K562 (cell line): Measurements from ENCODE around the gene FCAMR. TPM values are rescaled to one million over a fixed set of nuclear protein-coding genes. Genes with fewer than 3 reads are reported as not detected.
A peak's percentile ranks its signal among the peaks of the same experiment; 100 is the strongest.

Experiments used
- CTBP1 ChIP-seq: fragments of 450-650 bp; IDR thresholded peaks from 2 replicates; pipeline ENCODE4 v1.6.1; 2016; ENCODE audit warnings: borderline replicate concordance
- ESRRA ChIP-seq: fragments of 450-650 bp; IDR thresholded peaks from 2 replicates; pipeline ENCODE4 v1.6.1; 2014; ENCODE audit warnings: low read depth, mild to moderate bottlenecking, moderate library complexity, borderline replicate concordance
- GTF2F1 ChIP-seq: IDR thresholded peaks from 2 replicates; pipeline ENCODE4 v1.6.1; 2011; ENCODE audit warnings: low read depth, low read length, improper control_type of control experiment
- L3MBTL2 ChIP-seq: fragments of 450-650 bp; IDR thresholded peaks from 2 replicates; pipeline ENCODE4 v1.6.1; 2016; ENCODE audit warnings: mild to moderate bottlenecking, moderate library complexity
- MAZ ChIP-seq, 2 experiments: fragments of 450-650 bp in 1 of 2; sonication (generic) in 1 of 2; formaldehyde crosslinking; IDR thresholded peaks in 1 of 2; conservative IDR thresholded peaks in 1 of 2; 2 replicates each; pipeline versions ENCODE4 v1.4.0 to v1.5.0; 2020; ENCODE audit warnings: mild to moderate bottlenecking in 1 of 2, missing genetic modification reagents in 1 of 2
- MTA3 ChIP-seq: fragments of 450-650 bp; formaldehyde crosslinking; IDR thresholded peaks from 2 replicates; pipeline ENCODE4 v1.6.1; 2017; ENCODE audit warnings: mild to moderate bottlenecking, borderline replicate concordance
- MYC ChIP-seq, 2 experiments: fragments of 250-450 bp in 1 of 2; sonication (Bioruptor Pico) in 1 of 2; IDR thresholded peaks; 2 replicates each; pipeline versions ENCODE4 v1.5.1 to v1.6.1; 2012 to 2021; ENCODE audit warnings: low read depth in 2 of 2, borderline replicate concordance in 1 of 2, improper control_type of control experiment in 1 of 2, low read length in 1 of 2, mild to moderate bottlenecking in 1 of 2, moderate library complexity in 1 of 2
- PHTF2 ChIP-seq: fragments of 250-450 bp; sonication (Bioruptor Pico); IDR thresholded peaks from 2 replicates; pipeline ENCODE4 v1.5.0; 2021; ENCODE audit warnings: mild to moderate bottlenecking
- RAD51 ChIP-seq: fragments of 450-650 bp; IDR thresholded peaks from 2 replicates; pipeline ENCODE4 v1.7.1; 2016; ENCODE audit warnings: low read depth, mild to moderate bottlenecking, borderline replicate concordance
- SPI1 ChIP-seq: IDR thresholded peaks from 2 replicates; pipeline ENCODE4 v1.6.1; 2011; ENCODE audit warnings: low read depth, low read length, control low read depth, borderline replicate concordance
- SRF ChIP-seq, 2 experiments: fragments of 250-450, 450-650 bp in 1 of 2; sonication (Bioruptor Pico) in 1 of 2; sonication (generic) in 1 of 2; formaldehyde crosslinking; IDR thresholded peaks; 2 replicates each; pipeline versions ENCODE4 v1.5.0 to v1.5.1; 2020 to 2022; ENCODE audit warnings: mild to moderate bottlenecking in 1 of 2, missing genetic modification reagents in 1 of 2
- TEAD1 ChIP-seq, 2 experiments: fragments of 450-650 bp in 1 of 2; sonication (generic) in 1 of 2; formaldehyde crosslinking; IDR thresholded peaks; 2 replicates each; pipeline versions ENCODE4 v1.4.0 to v1.8.0; 2020 to 2022; ENCODE audit warnings: mild to moderate bottlenecking in 2 of 2, missing genetic modification reagents in 1 of 2
- YY1 ChIP-seq, 3 experiments: IDR thresholded peaks; 2 replicates each; pipeline ENCODE4 v1.6.1; 2011; ENCODE audit warnings: low read length in 2 of 3, mild to moderate bottlenecking in 2 of 3, moderate library complexity in 2 of 3, borderline replicate concordance in 1 of 3, control low read depth in 1 of 3, low read depth in 1 of 3; ENCODE audit not compliant: insufficient read depth in 3 of 3, insufficient replicate concordance in 2 of 3, control insufficient read depth in 1 of 3, insufficient read length in 1 of 3; ENCODE audit errors: extremely low read depth in 1 of 3
- ZBED1 ChIP-seq: IDR thresholded peaks from 2 replicates; pipeline ENCODE4 v1.6.1; 2014
- ZNF175 ChIP-seq: fragments of 200-800 bp; sonication (Bioruptor generic); IDR thresholded peaks from 2 replicates; pipeline ENCODE4 v1.6.1; 2016; ENCODE audit warnings: low read depth, mild to moderate bottlenecking, missing genetic modification characterization, missing compliant biosample characterization
- ZNF445 ChIP-seq: fragments of 250-450 bp; sonication (Bioruptor Pico); IDR thresholded peaks from 2 replicates; pipeline ENCODE4 v1.4.0; 2020; ENCODE audit warnings: low read depth, mild to moderate bottlenecking, moderate library complexity
- polyA plus RNA-seq, 8 experiments: library from polyadenylated mRNA; depleted of rRNA in 4 of 8; stranded (reverse) in 5 of 8; unstranded in 3 of 8; fragments of >200 nt; fragmentation: Nextera tagmentation in 2 of 8; fragmentation: Illumina TruSeq in 1 of 8; extraction: Ambion mirVana in 2 of 8; extraction: Trizol in 1 of 8; gene quantifications; 2 replicates each; pipeline versions ENCODE4 v1.2.1 to v1.2.3, GENCODE V29; 2011 to 2014; ENCODE audit warnings: inconsistent platforms in 1 of 8, missing spikeins in 1 of 8
- total RNA-seq, 7 experiments: library from RNA; depleted of rRNA in 6 of 7; stranded (reverse); fragments of >200 nt in 6 of 7; fragmentation: Illumina TruSeq in 2 of 7; extraction: Trizol in 2 of 7; gene quantifications; 2 replicates each; pipeline versions ENCODE4 v1.2.1 to v1.2.3, GENCODE V29; 2011 to 2021; ENCODE audit warnings: low replicate concordance in 1 of 7
- TF ChIP-seq, protein P1 (sequence below): fragments of 450-650 bp; IDR thresholded peaks from 2 replicates; pipeline ENCODE4 v1.6.1; 2017; ENCODE audit warnings: antibody characterized with exemption, mild to moderate bottlenecking
- TF ChIP-seq, protein P2 (sequence below), 2 experiments: fragments of 450-650 bp; IDR thresholded peaks; 2 replicates each; pipeline ENCODE4 v1.6.1; 2016
- TF ChIP-seq, protein P3 (sequence below): sonication (generic); IDR thresholded peaks from 2 replicates; pipeline ENCODE4 v1.6.1; 2016

FCAMR gene
- total and polyA plus RNA-seq, 9 of the 15 experiments (the other 6 are each of a cell fraction or from before 2014, with no cell fraction given) = not detected

DNA sequence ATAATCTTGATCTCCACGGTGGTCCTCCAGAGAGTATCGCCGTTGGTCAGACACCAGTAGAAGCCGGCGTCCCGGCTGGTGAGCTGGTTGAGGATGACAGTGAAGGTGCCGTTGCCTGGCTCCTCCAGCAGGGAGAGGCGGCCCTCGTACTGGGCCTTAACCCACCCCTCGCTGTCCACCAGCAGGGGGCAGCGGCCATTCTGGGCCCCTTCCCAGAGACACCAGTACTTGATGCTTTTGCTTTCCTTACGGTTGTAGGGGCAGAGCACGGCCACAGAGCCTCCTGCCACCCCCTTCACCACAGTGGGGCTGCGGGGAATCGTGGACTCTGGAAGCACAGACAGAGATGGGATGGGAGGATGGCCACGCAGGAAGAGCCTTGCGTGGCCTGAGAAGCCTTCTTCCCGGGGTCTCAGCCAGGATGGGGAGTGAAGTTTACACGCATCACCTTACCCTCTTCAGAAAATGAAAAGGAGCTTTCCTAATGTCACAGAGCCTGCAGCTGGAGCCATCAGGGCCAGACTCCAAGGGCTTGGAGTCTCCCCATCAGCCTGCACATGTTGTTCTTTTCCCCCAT is 34.7 kb downstream of the FCAMR start (continued):
- TF ChIP-seq ZBED1 (no peak), ESRRA (0 out of 2 replicates have a peak, but pooled peaks have one; percentile 47), GTF2F1 (0 out of 2 replicates have a peak, but pooled peaks have one; percentile 53), SRF (CRISPR knock-in tag; IDR thresholded peaks at IDR 0.05) (0 out of 4 replicates have a peak, but pooled peaks of 1 of the 2 experiments have one; percentile 21), RAD51 (no peak), SPI1 (no peak), YY1 (IDR thresholded peaks at IDR 0.05; ENCODE audit: borderline replicate concordance in 1 of 3, control insufficient read depth in 1 of 3, extremely low read depth in 1 of 3, insufficient read depth in 3 of 3, insufficient read length in 1 of 3, insufficient replicate concordance in 2 of 3, low read depth in 1 of 3, low read length in 2 of 3) (peak in 2 of 3 experiments; percentile 56 to 60), TEAD1 (CRISPR knock-in tag; IDR thresholded peaks at IDR 0.05) (0 out of 4 replicates have a peak, but pooled peaks of 1 of the 2 experiments have one; percentile 34), ZNF445 (no peak), MYC (IDR thresholded peaks at IDR 0.05; ENCODE audit: low read depth, low read length) (no peak; the same call in 1 of the 2 replicates), MYC (CRISPR knock-in tag; IDR thresholded peaks at IDR 0.05; ENCODE audit: borderline replicate concordance, low read depth) (no peak), MAZ (CRISPR knock-in tag; conservative IDR thresholded peaks at IDR 0.05 in 1 of 2, IDR thresholded peaks at IDR 0.05 in 1 of 2) (peak; percentile 65 to 85; a peak in 3 of 4 replicates), PHTF2 (CRISPR knock-in tag) (no peak), MTA3 (peak; percentile 49; the same call in 1 of the 2 replicates), CTBP1 (peak; percentile 85), L3MBTL2 (peak; percentile 22; the same call in 1 of the 2 replicates), ZNF175 (no peak)
- TF ChIP-seq, protein P1, sequence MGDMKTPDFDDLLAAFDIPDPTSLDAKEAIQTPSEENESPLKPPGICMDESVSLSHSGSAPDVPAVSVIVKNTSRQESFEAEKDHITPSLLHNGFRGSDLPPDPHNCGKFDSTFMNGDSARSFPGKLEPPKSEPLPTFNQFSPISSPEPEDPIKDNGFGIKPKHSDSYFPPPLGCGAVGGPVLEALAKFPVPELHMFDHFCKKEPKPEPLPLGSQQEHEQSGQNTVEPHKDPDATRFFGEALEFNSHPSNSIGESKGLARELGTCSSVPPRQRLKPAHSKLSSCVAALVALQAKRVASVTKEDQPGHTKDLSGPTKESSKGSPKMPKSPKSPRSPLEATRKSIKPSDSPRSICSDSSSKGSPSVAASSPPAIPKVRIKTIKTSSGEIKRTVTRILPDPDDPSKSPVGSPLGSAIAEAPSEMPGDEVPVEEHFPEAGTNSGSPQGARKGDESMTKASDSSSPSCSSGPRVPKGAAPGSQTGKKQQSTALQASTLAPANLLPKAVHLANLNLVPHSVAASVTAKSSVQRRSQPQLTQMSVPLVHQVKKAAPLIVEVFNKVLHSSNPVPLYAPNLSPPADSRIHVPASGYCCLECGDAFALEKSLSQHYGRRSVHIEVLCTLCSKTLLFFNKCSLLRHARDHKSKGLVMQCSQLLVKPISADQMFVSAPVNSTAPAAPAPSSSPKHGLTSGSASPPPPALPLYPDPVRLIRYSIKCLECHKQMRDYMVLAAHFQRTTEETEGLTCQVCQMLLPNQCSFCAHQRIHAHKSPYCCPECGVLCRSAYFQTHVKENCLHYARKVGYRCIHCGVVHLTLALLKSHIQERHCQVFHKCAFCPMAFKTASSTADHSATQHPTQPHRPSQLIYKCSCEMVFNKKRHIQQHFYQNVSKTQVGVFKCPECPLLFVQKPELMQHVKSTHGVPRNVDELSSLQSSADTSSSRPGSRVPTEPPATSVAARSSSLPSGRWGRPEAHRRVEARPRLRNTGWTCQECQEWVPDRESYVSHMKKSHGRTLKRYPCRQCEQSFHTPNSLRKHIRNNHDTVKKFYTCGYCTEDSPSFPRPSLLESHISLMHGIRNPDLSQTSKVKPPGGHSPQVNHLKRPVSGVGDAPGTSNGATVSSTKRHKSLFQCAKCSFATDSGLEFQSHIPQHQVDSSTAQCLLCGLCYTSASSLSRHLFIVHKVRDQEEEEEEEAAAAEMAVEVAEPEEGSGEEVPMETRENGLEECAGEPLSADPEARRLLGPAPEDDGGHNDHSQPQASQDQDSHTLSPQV = peak; percentile 56
- TF ChIP-seq, protein P2, sequence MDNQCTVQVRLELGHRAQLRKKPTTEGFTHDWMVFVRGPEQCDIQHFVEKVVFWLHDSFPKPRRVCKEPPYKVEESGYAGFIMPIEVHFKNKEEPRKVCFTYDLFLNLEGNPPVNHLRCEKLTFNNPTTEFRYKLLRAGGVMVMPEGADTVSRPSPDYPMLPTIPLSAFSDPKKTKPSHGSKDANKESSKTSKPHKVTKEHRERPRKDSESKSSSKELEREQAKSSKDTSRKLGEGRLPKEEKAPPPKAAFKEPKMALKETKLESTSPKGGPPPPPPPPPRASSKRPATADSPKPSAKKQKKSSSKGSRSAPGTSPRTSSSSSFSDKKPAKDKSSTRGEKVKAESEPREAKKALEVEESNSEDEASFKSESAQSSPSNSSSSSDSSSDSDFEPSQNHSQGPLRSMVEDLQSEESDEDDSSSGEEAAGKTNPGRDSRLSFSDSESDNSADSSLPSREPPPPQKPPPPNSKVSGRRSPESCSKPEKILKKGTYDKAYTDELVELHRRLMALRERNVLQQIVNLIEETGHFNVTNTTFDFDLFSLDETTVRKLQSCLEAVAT (IDR thresholded peaks at IDR 0.05) = peak in 1 of 2 experiments; percentile 85; a peak in 2 of 4 replicates
- TF ChIP-seq, protein P3, sequence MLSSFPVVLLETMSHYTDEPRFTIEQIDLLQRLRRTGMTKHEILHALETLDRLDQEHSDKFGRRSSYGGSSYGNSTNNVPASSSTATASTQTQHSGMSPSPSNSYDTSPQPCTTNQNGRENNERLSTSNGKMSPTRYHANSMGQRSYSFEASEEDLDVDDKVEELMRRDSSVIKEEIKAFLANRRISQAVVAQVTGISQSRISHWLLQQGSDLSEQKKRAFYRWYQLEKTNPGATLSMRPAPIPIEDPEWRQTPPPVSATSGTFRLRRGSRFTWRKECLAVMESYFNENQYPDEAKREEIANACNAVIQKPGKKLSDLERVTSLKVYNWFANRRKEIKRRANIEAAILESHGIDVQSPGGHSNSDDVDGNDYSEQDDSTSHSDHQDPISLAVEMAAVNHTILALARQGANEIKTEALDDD = peak; percentile 58; the same call in 1 of the 2 replicates
